Fibroblast of villous mesenchyme (primary cell): ENCODE measurements around the gene HTT. TPM values are rescaled to one million over a fixed set of nuclear protein-coding genes. Genes with fewer than 3 reads are reported as not detected.
"Not testable (repeated sequence)": the region's sequence is repeated elsewhere in the genome, so short reads cannot be mapped to it uniquely, and the experiment has no call there.

ENCODE experiments used
- DNase-seq: peaks from one replicate; pipeline ENCODE4 v3.0.0-alpha.2; 2010; ENCODE audit warnings: low read depth
- H3K4me3 ChIP-seq: 2 replicates; pipeline ENCODE4 v1.5.1; 2011; ENCODE audit warnings: low read depth, mild to moderate bottlenecking, low read length
- total RNA-seq: library from RNA; depleted of rRNA; stranded (reverse); fragments of >200 nt; gene quantifications from 2 replicates; pipeline ENCODE4 v1.2.3, GENCODE V29; 2012
- TF ChIP-seq, protein P1 (sequence below): IDR thresholded peaks from 2 replicates; pipeline ENCODE4 v1.5.1; 2012; ENCODE audit warnings: low read depth, mild to moderate bottlenecking, low read length; ENCODE audit not compliant: insufficient read depth

HTT gene
- total RNA-seq, 1 donor: 65.2 TPM

DNA sequence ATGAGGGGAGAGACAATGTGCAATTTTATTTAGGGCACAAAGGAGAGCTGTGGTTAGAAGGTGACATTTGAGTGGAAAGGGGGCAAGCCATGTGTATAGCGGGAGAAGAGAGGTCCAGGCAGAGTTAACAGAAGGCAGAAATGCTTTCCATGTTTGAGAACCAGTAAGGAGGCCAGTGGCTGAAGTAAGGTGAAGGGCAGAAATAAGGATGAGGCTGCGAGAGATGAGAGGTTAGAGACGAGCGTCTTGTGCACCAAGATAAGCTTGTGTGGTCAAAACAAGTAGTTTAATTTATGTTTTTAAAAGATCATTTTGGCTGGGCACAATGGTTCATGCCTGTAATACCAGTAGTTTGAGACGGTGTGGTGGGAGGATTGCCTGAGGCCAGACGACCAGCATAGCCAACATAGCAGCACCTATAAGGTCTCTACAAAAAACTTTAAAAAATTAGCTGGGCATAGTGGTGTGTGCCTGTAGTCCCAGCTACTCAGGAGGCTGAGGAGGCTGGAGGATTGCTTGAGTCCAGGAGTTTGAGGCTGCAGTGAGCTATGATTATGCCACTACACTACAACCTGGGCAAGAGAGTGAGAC is 8.5 kb downstream of the HTT start:
- DNase-seq: no peak
- TF ChIP-seq, protein P1, sequence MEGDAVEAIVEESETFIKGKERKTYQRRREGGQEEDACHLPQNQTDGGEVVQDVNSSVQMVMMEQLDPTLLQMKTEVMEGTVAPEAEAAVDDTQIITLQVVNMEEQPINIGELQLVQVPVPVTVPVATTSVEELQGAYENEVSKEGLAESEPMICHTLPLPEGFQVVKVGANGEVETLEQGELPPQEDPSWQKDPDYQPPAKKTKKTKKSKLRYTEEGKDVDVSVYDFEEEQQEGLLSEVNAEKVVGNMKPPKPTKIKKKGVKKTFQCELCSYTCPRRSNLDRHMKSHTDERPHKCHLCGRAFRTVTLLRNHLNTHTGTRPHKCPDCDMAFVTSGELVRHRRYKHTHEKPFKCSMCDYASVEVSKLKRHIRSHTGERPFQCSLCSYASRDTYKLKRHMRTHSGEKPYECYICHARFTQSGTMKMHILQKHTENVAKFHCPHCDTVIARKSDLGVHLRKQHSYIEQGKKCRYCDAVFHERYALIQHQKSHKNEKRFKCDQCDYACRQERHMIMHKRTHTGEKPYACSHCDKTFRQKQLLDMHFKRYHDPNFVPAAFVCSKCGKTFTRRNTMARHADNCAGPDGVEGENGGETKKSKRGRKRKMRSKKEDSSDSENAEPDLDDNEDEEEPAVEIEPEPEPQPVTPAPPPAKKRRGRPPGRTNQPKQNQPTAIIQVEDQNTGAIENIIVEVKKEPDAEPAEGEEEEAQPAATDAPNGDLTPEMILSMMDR: no peak
- H3K4me3 ChIP-seq: no peak overlapping the region

DNA sequence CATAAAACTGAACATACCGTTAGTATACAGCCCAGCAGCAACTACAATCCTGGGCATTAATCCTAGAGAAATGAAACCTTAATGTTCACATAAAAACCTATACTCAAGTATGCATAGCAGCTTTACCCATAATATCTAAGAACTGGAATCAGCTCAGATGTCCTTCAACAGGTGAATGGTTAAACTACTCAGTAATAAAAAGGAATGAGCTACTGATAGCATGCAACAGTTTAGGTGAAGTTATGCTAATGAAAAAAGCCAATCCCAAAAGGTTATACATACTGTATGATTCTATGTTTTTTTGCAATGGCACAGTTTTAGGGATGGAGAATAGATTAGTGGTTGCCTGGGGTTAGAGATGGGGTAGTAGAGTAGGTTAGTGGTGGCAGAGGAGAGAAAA is 9.3 kb downstream of the HTT start:
- TF ChIP-seq, protein P1: no peak
- H3K4me3 ChIP-seq: no peak overlapping the region
- no peak for DNase-seq

DNA sequence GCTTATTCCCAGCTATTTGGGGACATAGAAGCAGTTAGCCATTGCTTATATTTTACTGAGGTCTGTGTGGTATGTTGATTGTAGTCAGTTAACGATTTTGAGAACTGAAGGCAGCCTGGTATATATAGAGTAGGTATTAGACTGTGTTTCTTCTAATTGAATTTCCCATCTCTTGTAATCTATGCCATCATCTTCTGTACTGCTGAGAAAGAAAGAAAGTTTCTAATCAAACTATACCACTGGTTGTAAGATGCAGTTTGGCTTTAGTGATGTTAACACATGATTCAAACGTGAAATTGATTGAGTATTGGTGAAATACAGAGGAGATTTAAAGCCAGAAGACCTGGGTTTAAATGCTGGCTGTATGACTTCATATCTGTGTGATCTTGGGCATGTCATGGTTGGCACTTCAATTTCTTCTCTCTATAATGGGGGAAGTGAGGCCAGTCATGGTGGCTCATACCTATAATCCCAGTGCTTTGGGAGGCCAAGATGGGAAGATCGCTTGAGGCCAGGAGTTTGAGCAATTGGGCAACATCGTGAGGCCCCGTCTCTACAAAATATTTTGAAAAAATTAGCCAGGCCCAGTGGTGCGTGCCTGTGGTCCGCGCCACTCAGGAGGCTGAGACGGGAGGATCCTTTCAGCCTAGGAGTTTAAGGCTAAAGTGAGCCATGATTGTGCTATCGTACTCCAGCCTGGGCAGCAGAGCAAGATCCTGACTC is 11.6 kb downstream of the HTT start:
- TF ChIP-seq, protein P1: no peak
- DNase-seq: no peak
- no peak overlapping the region for H3K4me3 ChIP-seq

DNA sequence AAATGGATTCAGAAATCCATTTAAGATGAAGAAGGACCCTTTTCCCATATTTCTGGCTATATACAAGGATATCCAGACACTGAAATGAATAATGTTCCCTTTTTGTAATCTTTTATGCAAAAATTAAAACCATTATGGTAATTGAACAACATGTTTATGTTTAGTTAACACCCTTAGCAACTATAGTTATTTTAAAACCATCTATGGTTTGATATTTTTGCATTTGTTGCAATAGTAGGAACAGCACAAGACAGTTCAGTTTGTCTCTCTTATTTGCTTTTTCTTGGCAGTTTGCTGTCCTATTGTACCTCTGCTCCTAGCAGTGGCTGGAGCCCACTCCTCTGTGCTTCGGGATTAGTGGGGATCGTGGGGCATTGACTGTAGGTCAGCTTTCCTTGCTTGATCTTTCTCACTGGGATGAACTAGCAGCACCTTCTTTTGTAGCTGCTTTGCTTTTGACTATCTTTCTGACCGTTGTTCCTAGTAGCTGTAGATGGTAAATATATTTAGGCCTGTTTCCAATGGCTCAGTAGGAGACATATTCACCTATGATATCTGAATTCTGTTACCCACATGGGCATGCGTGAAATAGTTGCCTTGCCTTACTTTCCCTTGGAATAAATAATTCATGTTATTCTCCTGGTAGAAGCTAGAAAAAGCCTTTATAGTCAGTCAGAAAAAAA is 12.8 kb downstream of the HTT start:
- TF ChIP-seq, protein P1: no peak
- DNase-seq: no peak
- no peak overlapping the region for H3K4me3 ChIP-seq

DNA sequence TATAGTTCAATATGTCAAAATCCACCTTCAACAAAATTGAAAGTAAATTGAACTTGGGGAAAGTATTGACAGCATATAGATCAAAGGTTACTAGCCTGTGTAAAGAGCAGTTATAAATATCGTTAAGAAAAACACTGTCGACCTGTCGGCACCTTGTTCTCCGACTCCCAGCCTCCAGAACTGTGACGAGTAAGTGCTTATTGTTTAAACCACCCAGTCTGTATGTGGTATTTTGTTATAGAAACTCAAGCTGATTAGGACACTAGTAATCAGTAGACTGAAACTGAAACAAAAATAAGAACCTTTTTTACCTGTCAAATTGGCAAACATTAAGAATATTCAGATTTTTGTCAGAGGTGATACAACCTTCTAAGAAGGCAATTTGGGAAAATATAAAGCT is 17.0 kb downstream of the HTT start:
- DNase-seq: no peak
- TF ChIP-seq, protein P1: no peak
- no peak overlapping the region for H3K4me3 ChIP-seq

DNA sequence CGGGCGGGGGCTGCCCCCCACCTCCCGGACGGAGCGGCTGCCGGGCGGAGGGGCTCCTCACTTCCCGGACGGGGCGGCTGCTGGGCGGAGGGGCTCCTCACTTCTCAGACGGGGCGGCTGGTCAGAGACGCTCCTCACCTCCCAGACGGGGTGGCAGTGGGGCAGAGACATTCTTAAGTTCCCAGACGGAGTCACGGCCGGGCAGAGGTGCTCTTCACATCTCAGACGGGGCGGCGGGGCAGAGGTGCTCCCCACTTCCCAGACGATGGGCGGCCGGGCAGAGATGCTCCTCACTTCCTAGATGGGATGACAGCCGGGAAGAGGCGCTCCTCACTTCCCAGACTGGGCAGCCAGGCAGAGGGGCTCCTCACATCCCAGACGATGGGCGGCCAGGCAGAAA is 20.2 kb downstream of the HTT start:
- not testable (repeated sequence) for H3K4me3 ChIP-seq, DNase-seq

DNA sequence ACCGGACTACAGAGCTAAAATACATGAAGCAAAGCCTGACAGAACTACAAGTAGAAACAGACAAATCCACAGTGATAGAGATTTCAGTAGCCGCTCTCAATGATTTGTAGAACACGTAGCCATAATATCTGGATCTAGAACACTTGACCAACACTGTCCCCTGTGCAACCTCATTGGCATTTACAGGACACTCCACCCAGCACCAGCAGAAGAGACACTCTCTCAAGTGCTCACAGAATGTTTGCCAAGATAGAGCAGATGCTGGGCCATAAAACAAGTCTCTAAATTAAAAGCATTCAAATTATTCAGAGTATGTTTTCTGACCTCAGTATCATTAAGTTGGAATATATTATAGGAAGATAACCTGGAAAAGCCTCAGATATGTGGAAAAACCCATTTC is 21.7 kb downstream of the HTT start:
- no peak overlapping the region for H3K4me3 ChIP-seq
- DNase-seq: no peak
- TF ChIP-seq, protein P1: no peak
